HepG2 (cell line): Measurements from ENCODE around the gene DCUN1D4. TPM values are rescaled to one million over a fixed set of nuclear protein-coding genes. Genes with fewer than 3 reads are reported as not detected.

Experiments used
- ATAC-seq: fragments of 200-7000 bp; cut with Tn5 transposase; 3 replicates; pipeline ENCODE4 v1.9.1; 2020; ENCODE audit warnings: mild to moderate bottlenecking, moderate library complexity
- BruUV-seq: library from RNA; stranded (reverse); fragments of 400-500 nt; replicated peaks from 2 replicates; lab custom pipeline; 2021; lab: Mats Ljungman, UMichigan
- CTCF ChIA-PET: fragments of 300-600 bp; formaldehyde crosslinking; extraction: SDS; loops from one replicate; lab custom pipeline; 2021; ENCODE audit warnings: low total read pairs, inconsistent platforms, low intra/inter-chr PET ratio; lab: Yijun Ruan, JAX
- POLR2A ChIA-PET: fragments of 350-600 bp; sonication (Branson Sonifier 250); formaldehyde crosslinking; loops from one replicate; lab custom pipeline; 2020; ENCODE audit warnings: antibody characterized with exemption, inconsistent platforms; lab: Yijun Ruan, JAX
- DNase-seq: peaks from one replicate; pipeline ENCODE4 v3.0.0-alpha.2; 2015; ENCODE audit warnings: low spot score
- FAIRE-seq: peaks from 3 replicates; lab custom pipeline; 2011; peaks lifted over from hg19 to GRCh38; lab: Jason Lieb, UNC
- H2AFZ ChIP-seq: one replicate; pipeline ENCODE4 v1.6.1; 2011; ENCODE audit warnings: low read length, inconsistent platforms
- H3K27ac ChIP-seq: fragments of 300-600 bp; 3 replicates; pipeline ENCODE4 v1.8.0; 2011; ENCODE audit warnings: mixed run types, mild to moderate bottlenecking, mixed read lengths, low read length, inconsistent platforms; ENCODE audit not compliant: insufficient read depth; ENCODE audit errors: extremely low read length
- H3K27me3 ChIP-seq, 2 experiments: fragments of 200-600 bp in 1 of 2; 2 replicates in 1 of 2; 3 replicates in 1 of 2; pipeline versions ENCODE4 v1.6.0 to v1.8.0; 2011; ENCODE audit warnings: low read length in 2 of 2, mild to moderate bottlenecking in 2 of 2, moderate library complexity in 2 of 2, inconsistent platforms in 1 of 2; ENCODE audit not compliant: insufficient read depth in 2 of 2, control insufficient read depth in 1 of 2
- H3K36me3 ChIP-seq, 2 experiments: fragments of 200-600 bp in 1 of 2; replicated peaks in 1 of 2; 2 replicates in 1 of 2; 3 replicates in 1 of 2; pipeline versions ENCODE4 v1.5.1 to v1.8.0; 2011; ENCODE audit warnings: low read length in 2 of 2, inconsistent platforms in 1 of 2; ENCODE audit not compliant: insufficient read depth in 2 of 2, control insufficient read depth in 1 of 2
- H3K4me1 ChIP-seq: 2 replicates; pipeline ENCODE4 v1.5.1; 2012; ENCODE audit warnings: low read length, inconsistent platforms; ENCODE audit not compliant: insufficient read depth
- H3K4me2 ChIP-seq: 2 replicates; pipeline ENCODE4 v1.6.0; 2011; ENCODE audit warnings: low read depth, low read length, inconsistent platforms
- H3K4me3 ChIP-seq, 3 experiments: fragments of 200-600 bp in 1 of 3; sonication (generic), shearing (Covaris generic) in 1 of 3; replicated peaks in 1 of 3; 2 replicates each; pipeline ENCODE4 v1.5.1; 2011 to 2016; ENCODE audit warnings: low read length in 3 of 3, inconsistent platforms in 2 of 3, low read depth in 2 of 3, mild to moderate bottlenecking in 2 of 3, control low read depth in 1 of 3, mixed read lengths in 1 of 3; ENCODE audit not compliant: insufficient read depth in 1 of 3
- H3K79me2 ChIP-seq: one replicate; pipeline ENCODE4 v1.6.1; 2011; ENCODE audit warnings: low read length, inconsistent platforms; ENCODE audit not compliant: insufficient read depth
- H3K9ac ChIP-seq: 2 replicates; pipeline ENCODE4 v1.6.0; 2011; ENCODE audit warnings: mild to moderate bottlenecking, low read depth, low read length, inconsistent platforms; ENCODE audit not compliant: insufficient read depth
- H3K9me3 ChIP-seq: 2 replicates; pipeline ENCODE4 v1.5.1; 2012; ENCODE audit warnings: mild to moderate bottlenecking, low read length
- H4K20me1 ChIP-seq: 2 replicates; pipeline ENCODE4 v1.6.0; 2011; ENCODE audit warnings: inconsistent platforms, mild to moderate bottlenecking, low read length, moderate library complexity; ENCODE audit not compliant: insufficient read depth
- ATF7-NPFF ChIP-seq: sonication (generic); formaldehyde crosslinking; IDR thresholded peaks from 2 replicates; pipeline ENCODE4 v1.8.1; 2023; ENCODE audit warnings: mild to moderate bottlenecking, low read depth, missing genetic modification reagents, moderate library complexity
- GATAD1 ChIP-seq: IDR thresholded peaks from 2 replicates; pipeline ENCODE4 v1.6.1; 2016; ENCODE audit warnings: missing genetic modification reagents, missing compliant biosample characterization
- TEAD3 ChIP-seq: optimal IDR thresholded peaks from 2 replicates; pipeline ENCODE3; 2016; ENCODE audit warnings: borderline replicate concordance
- ZNF619 ChIP-seq: sonication (generic); formaldehyde crosslinking; IDR thresholded peaks from 2 replicates; pipeline ENCODE4 v1.4.0; 2020; ENCODE audit warnings: mild to moderate bottlenecking, missing genetic modification reagents
- WGBS: methylation state at CpG from one replicate; pipeline ENCODE4 v1.1.6; 2017; ENCODE audit warnings: low lambda C conversion rate; 5-methylcytosine and 5-hydroxymethylcytosine counted together
- in situ Hi-C: cut with HindIII; loops from 2 replicates; pipeline ENCODE4 v1.10.0; 2017; ENCODE audit warnings: low pct_unique_long_range_greater_than_20kb; ENCODE audit not compliant: extremely low pct_ligation_motif_present
- intact Hi-C: fragments of 100-400 bp; cut with micrococcal nuclease; formaldehyde crosslinking; loops from one replicate; pipeline ENCODE4 v1.10.0; 2022; ENCODE audit not compliant: unreplicated experiment
- polyA plus RNA-seq, 8 experiments: library from polyadenylated mRNA; depleted of rRNA in 3 of 8; stranded (reverse) in 7 of 8; unstranded in 1 of 8; fragments of >200 nt; fragmentation: Illumina TruSeq in 4 of 8; extraction: Trizol in 4 of 8; gene quantifications; 2 replicates each; pipeline versions ENCODE4 v1.2.1 to v1.2.3, GENCODE V29; 2011 to 2016; ENCODE audit warnings: low read depth in 4 of 8, missing spikeins in 1 of 8, mixed read lengths in 1 of 8; ENCODE audit not compliant: insufficient read depth in 1 of 8
- total RNA-seq, 5 experiments: library from RNA; depleted of rRNA; stranded (reverse); fragments of >200 nt; fragmentation: Illumina TruSeq; extraction: Trizol; gene quantifications; 2 replicates each; pipeline ENCODE4 v1.2.3, GENCODE V29; 2016; ENCODE audit warnings: low read depth in 1 of 5
- TF ChIP-seq, protein P1 (sequence below): sonication (generic); formaldehyde crosslinking; IDR thresholded peaks from 2 replicates; pipeline ENCODE4 v1.8.1; 2023; ENCODE audit warnings: mild to moderate bottlenecking, moderate library complexity, missing genetic modification reagents
- TF ChIP-seq, protein P2 (sequence below): sonication (generic); formaldehyde crosslinking; IDR thresholded peaks from 2 replicates; pipeline ENCODE4 v1.5.0; 2020; ENCODE audit warnings: mild to moderate bottlenecking, missing genetic modification reagents

Gene DCUN1D4
- total and polyA plus RNA-seq, 2 of the 13 experiments (the other 11 are each of a cell fraction or from before 2014, with no cell fraction given) = 27.9 to 44.4 TPM

DNA sequence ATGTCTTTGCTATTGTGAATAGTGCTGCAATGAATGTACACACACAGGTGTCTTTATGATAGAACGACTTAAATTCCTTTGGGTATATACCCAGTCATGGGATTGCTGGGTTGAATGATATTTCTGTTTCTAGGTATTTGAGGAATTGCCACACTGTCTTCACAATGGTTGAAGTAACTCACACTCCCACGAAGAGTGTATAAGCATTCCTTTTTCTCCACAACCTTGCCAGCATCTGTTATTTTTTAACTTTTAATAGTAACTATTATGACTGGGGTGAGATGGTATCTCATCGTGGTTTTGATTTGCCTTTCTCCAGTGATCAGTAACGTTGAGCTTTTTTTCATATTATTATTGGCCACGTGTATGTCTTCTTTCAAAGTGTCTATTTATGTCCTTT is 17.6 kb upstream of the DCUN1D4 start:
- FAIRE-seq (no peak), ATAC-seq (no peak), DNase-seq (no peak)
- H3K9me3 ChIP-seq = no peaks in the 10 kb centered on the region
- WGBS = 2% methylated on average over 5 of the region's 5 CpGs
- H3K4me2 ChIP-seq = no peak overlapping the region
- no peak overlapping the region for H3K27ac ChIP-seq
- H3K4me1 ChIP-seq = no peaks in the 10 kb centered on the region
- no peaks in the 10 kb centered on the region for H3K36me3 ChIP-seq
- H3K79me2 ChIP-seq = no peaks in the 10 kb centered on the region
- no peak overlapping the region for H3K9ac ChIP-seq
- H4K20me1 ChIP-seq = no peaks in the 10 kb centered on the region
- POLR2A ChIA-PET = no interaction called here
- CTCF ChIA-PET = no interaction called here
- in situ Hi-C loops = no loop called here
- no TSS peak for BruUV-seq
- no peak overlapping the region for H3K4me3 ChIP-seq
- H2AFZ ChIP-seq = no peak overlapping the region
- H3K27me3 ChIP-seq = no peaks in the 10 kb centered on the region
- intact Hi-C loops = no loop called here
- TF ChIP-seq GATAD1 (CRISPR knock-in tag) = no peak
- TF ChIP-seq ATF7-NPFF = no peak
- TF ChIP-seq ZNF619 (CRISPR knock-in tag) = no peak
- TF ChIP-seq, protein P1, sequence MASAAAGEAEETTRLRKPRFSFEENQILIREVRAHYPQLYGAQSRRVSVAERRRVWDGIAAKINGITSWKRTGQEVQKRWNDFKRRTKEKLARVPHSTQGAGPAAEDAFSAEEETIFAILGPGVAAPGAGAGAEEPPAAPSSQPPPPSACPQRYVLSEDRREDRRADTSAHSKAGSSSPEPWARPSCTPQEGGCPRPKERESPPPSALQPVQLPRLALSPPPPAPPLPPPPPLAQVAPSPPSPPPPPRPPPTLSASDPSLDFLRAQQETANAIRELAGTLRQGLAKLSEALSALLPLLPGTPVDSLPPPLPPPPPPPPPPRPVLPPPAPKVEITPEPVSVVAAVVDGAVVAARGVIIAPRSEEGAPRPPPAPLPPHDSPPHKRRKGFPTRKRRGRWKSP = no peak
- TF ChIP-seq, protein P2, sequence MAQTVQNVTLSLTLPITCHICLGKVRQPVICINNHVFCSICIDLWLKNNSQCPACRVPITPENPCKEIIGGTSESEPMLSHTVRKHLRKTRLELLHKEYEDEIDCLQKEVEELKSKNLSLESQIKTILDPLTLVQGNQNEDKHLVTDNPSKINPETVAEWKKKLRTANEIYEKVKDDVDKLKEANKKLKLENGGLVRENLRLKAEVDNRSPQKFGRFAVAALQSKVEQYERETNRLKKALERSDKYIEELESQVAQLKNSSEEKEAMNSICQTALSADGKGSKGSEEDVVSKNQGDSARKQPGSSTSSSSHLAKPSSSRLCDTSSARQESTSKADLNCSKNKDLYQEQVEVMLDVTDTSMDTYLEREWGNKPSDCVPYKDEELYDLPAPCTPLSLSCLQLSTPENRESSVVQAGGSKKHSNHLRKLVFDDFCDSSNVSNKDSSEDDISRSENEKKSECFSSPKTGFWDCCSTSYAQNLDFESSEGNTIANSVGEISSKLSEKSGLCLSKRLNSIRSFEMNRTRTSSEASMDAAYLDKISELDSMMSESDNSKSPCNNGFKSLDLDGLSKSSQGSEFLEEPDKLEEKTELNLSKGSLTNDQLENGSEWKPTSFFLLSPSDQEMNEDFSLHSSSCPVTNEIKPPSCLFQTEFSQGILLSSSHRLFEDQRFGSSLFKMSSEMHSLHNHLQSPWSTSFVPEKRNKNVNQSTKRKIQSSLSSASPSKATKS (CRISPR knock-in tag) = no peak
- TF ChIP-seq TEAD3 (CRISPR knock-in tag) = no peak
